Activated CD8-positive, alpha-beta T cell treated with anti-CD3 and anti-CD28 coated beads for 36 hours (primary cell): Measurements from ENCODE around the gene CSRNP3. TPM values are rescaled to one million over a fixed set of nuclear protein-coding genes. Genes with fewer than 3 reads are reported as not detected.

Experiments
- ATAC-seq: fragments of 200-7000 bp; cut with Tn5 transposase; one replicate; pipeline ENCODE4 v1.10.0; 2021; ENCODE audit warnings: mild to moderate bottlenecking, moderate library complexity
- CTCF ChIA-PET: fragments of 350-600 bp; sonication (Branson Sonifier 250); formaldehyde crosslinking; loops from one replicate; lab custom pipeline; 2021; ENCODE audit warnings: antibody characterized with exemption; lab: Charles Lee
- POLR2A ChIA-PET: fragments of 350-600 bp; sonication (Branson Sonifier 250); formaldehyde crosslinking; loops from one replicate; lab custom pipeline; 2021; ENCODE audit warnings: antibody characterized with exemption; lab: Charles Lee
- DNase-seq: peaks from one replicate; pipeline ENCODE4 v3.0.0-alpha.2; 2020
- H3K27ac Mint-ChIP-seq: one replicate; pipeline ENCODE4 v1.8.0; 2021; ENCODE audit warnings: mild to moderate bottlenecking, mixed read lengths
- H3K27me3 Mint-ChIP-seq: one replicate; pipeline ENCODE4 v1.8.0; 2021; ENCODE audit warnings: mixed read lengths
- H3K36me3 Mint-ChIP-seq: one replicate; pipeline ENCODE4 v1.8.0; 2021; ENCODE audit warnings: low read depth, mixed read lengths
- H3K4me1 Mint-ChIP-seq: one replicate; pipeline ENCODE4 v1.8.0; 2021; ENCODE audit warnings: low read depth, mixed read lengths
- H3K4me3 Mint-ChIP-seq: one replicate; pipeline ENCODE4 v1.8.0; 2021; ENCODE audit warnings: mild to moderate bottlenecking, moderate library complexity, mixed read lengths
- H3K9me3 Mint-ChIP-seq: one replicate; pipeline ENCODE4 v1.8.0; 2021; ENCODE audit warnings: mixed read lengths
- CTCF ChIP-seq: fragments of 200-600 bp; IDR thresholded peaks from one replicate; pipeline ENCODE4 v1.8.0; 2022; ENCODE audit warnings: antibody characterized with exemption, mild to moderate bottlenecking
- intact Hi-C: fragments of 100-400 bp; cut with micrococcal nuclease; formaldehyde crosslinking; loops from one replicate; pipeline ENCODE4 v1.10.0; 2022
- total RNA-seq, 2 experiments: library from RNA; stranded (reverse); gene quantifications; one replicate each; pipeline ENCODE4 v1.2.3, GENCODE V29; 2021

Gene CSRNP3
- total RNA-seq, 2 experiments from 2014 or later = not detected

- no peaks in the 10 kb centered on the region for H3K36me3 Mint-ChIP-seq
- H3K9me3 Mint-ChIP-seq = no peaks in the 10 kb centered on the region
- no peak overlapping the region for H3K4me3 Mint-ChIP-seq
- DNase-seq = no peak
- no peaks in the 10 kb centered on the region for H3K4me1 Mint-ChIP-seq
- H3K27me3 Mint-ChIP-seq = peaks cover 4% of the 10 kb centered on the region
- H3K27ac Mint-ChIP-seq = no peak overlapping the region
- ChIA-PET POLR2A (no interaction called here), CTCF (no interaction called here)
- intact Hi-C loops = no loop called here
- TF ChIP-seq CTCF = no peak
- no peak for ATAC-seq
These were observed 92.0 kb downstream of the CSRNP3 start for GRCh38 chr2:165561516-165561915.

DNA sequence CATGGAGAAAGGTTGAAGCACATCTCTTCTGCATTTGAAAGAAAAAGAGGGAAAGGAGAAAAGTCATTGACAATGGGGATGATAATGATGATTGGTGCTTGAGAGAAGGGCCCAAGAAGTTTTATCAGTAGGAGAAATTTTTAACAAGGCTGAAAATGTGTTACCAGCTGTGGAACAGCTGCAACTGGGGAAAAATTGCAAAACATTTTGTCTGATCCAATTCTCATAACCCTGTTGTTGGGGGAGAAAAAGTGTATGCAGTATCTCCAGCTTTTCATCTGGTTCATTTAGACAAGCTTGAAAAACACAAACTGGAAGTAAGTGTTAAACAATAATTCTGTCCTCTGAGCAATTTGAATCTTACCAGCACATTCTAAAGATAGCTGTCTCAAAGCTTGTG lies 92.7 kb downstream of the CSRNP3 start:
- no peak for TF ChIP-seq CTCF
- no peak overlapping the region for H3K4me3 Mint-ChIP-seq
- intact Hi-C loops = no loop called here
- H3K27me3 Mint-ChIP-seq = peaks cover 5% of the 10 kb centered on the region
- H3K27ac Mint-ChIP-seq = no peak overlapping the region
- no peak for ATAC-seq
- H3K36me3 Mint-ChIP-seq = no peaks in the 10 kb centered on the region
- no peak for DNase-seq
- H3K9me3 Mint-ChIP-seq = no peaks in the 10 kb centered on the region
- CTCF ChIA-PET = interaction anchor here (1.4 kb wide), 1 partner anchor 11 kb away, joined by 3 read pairs; no protein-coding TSS in a partner anchor
- H3K4me1 Mint-ChIP-seq = no peaks in the 10 kb centered on the region
- POLR2A ChIA-PET = no interaction called here

DNA sequence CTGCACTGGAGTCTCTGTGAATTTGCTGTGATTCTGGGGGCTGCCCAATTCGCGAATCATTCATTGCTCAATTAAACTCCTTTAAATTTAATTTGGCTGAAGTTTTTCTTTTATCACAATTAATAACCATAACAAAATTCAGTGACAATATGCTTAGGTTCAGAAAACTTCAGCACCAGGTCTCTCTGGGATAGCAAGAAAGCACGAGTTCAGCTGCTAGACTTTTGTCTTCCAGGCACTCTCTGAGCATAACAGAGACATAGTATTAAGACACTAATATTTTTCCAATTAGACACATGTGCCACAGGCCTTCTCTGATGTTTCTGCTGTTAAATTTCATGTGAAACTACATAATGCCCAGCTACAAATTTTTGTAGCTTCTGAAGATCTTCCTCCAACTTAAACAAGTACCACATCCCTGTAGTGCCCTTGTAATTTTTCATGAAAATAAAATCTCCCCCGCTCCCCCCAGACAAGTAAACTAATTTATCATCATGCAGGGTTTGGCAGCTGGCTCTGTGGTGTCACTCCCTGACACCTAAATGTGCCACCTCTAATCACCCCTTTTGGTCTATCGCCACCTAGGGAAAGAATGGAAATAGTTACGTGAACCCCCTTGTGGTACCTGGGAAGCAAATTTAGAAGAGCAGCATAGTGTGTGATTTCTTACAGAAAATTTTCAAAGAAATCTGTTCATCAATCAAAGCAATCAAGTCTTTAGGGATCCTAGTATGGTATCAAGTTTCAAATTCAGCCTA lies 94.1 kb downstream of the CSRNP3 start:
- Mint-ChIP-seq H3K27ac (no peak overlapping the region), H3K27me3 (peaks cover 8% of the 10 kb centered on the region), H3K4me3 (no peak overlapping the region), H3K36me3 (no peaks in the 10 kb centered on the region), H3K9me3 (no peaks in the 10 kb centered on the region), H3K4me1 (no peaks in the 10 kb centered on the region)
- POLR2A ChIA-PET = no interaction called here
- CTCF ChIA-PET = interaction anchor here (0.7 to 1.6 kb wide), 5 partner anchors 11 to 834 kb away, joined by 3 to 8 read pairs (median 3); no protein-coding TSS in a partner anchor
- intact Hi-C loops = no loop called here
- TF ChIP-seq CTCF = no peak
- ATAC-seq (no peak), DNase-seq (peak; percentile 2)

DNA sequence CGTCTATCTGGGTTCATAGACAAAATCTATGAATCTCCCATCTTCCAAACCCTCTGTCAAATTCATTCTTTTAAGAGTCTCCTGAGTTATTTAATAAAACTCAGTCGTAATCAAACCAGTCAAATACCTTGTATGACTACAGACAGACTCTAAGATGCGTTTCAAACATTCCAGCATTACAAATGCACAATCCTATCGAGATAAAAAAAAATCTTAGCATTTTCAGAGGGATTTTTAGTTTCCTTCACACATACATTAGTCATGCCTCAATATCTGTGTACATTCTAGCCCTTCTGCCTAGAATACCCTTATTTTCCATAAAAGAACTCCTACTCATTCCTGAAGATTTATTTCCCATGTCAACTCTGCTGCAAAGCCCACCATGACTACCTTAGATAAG lies 96.5 kb downstream of the CSRNP3 start:
- ChIA-PET CTCF (no interaction called here), POLR2A (no interaction called here)
- Mint-ChIP-seq H3K27me3 (peaks cover 7% of the 10 kb centered on the region), H3K9me3 (no peaks in the 10 kb centered on the region), H3K27ac (no peak overlapping the region), H3K4me3 (no peak overlapping the region), H3K4me1 (no peaks in the 10 kb centered on the region), H3K36me3 (no peaks in the 10 kb centered on the region)
- intact Hi-C loops = no loop called here
- no peak for TF ChIP-seq CTCF
- ATAC-seq = no peak
- no peak for DNase-seq

- POLR2A ChIA-PET = no interaction called here
- CTCF ChIA-PET = no interaction called here
- H3K27ac Mint-ChIP-seq = no peak overlapping the region
- no peaks in the 10 kb centered on the region for H3K9me3 Mint-ChIP-seq
- H3K4me3 Mint-ChIP-seq = no peak overlapping the region
- H3K36me3 Mint-ChIP-seq = no peaks in the 10 kb centered on the region
- peaks cover 5% of the 10 kb centered on the region for H3K27me3 Mint-ChIP-seq
- ATAC-seq (no peak), DNase-seq (no peak)
- H3K4me1 Mint-ChIP-seq = no peaks in the 10 kb centered on the region
- TF ChIP-seq CTCF = no peak
- intact Hi-C loops = no loop called here
These were observed 97.8 kb downstream of the CSRNP3 start for GRCh38 chr2:165567273-165567672.
